Suprapubic skin (tissue), 4 donors: Measurements from ENCODE around the gene MRPL53. TPM values are rescaled to one million over a fixed set of nuclear protein-coding genes. Genes with fewer than 3 reads are reported as not detected.
"Not testable (repeated sequence)": the region's sequence is repeated elsewhere in the genome, so short reads cannot be mapped to it uniquely, and the experiment has no call there.

Experiments used
- DNase-seq, 2 donors: peaks; one replicate each; pipeline ENCODE4 v3.0.0-alpha.2; 2019; ENCODE audit warnings: low spot score in 2 of 2
- H3K27ac ChIP-seq: fragments of 200-600 bp; sonication (generic); one replicate; pipeline ENCODE4 v1.5.1; 2019
- H3K27me3 ChIP-seq: fragments of 200-600 bp; sonication (generic); one replicate; pipeline ENCODE4 v1.5.1; 2019
- H3K36me3 ChIP-seq: fragments of 200-600 bp; sonication (generic); one replicate; pipeline ENCODE4 v1.5.1; 2019
- H3K4me1 ChIP-seq: fragments of 200-600 bp; sonication (generic); one replicate; pipeline ENCODE4 v1.5.1; 2019
- H3K4me3 ChIP-seq: fragments of 200-600 bp; sonication (generic); one replicate; pipeline ENCODE4 v1.5.1; 2019; ENCODE audit warnings: mild to moderate bottlenecking
- H3K9me3 ChIP-seq: fragments of 200-600 bp; sonication (generic); one replicate; pipeline ENCODE4 v1.5.1; 2019
- CTCF ChIP-seq, 2 donors: fragments of 200-600 bp in 1 of 2; fragments of 450-650 bp in 1 of 2; sonication (generic) in 1 of 2; IDR thresholded peaks; one replicate each; pipeline ENCODE4 v1.5.1; 2016 to 2019; ENCODE audit warnings: antibody characterized with exemption in 2 of 2, mild to moderate bottlenecking in 1 of 2, moderate library complexity in 1 of 2
- EP300 ChIP-seq: sonication (generic); formaldehyde crosslinking; IDR thresholded peaks from one replicate; pipeline ENCODE4 v1.6.1; 2017; ENCODE audit warnings: antibody characterized with exemption
- POLR2A ChIP-seq, 2 donors: fragments of 450-650 bp; IDR thresholded peaks; one replicate each; pipeline ENCODE4 v1.6.1; 2017; ENCODE audit warnings: antibody characterized with exemption in 2 of 2, mild to moderate bottlenecking in 2 of 2, moderate library complexity in 2 of 2
- POLR2AphosphoS5 ChIP-seq, 3 donors: sonication (generic); formaldehyde crosslinking; IDR thresholded peaks; one replicate each; pipeline ENCODE4 v1.6.1; 2017; ENCODE audit warnings: antibody characterized with exemption in 3 of 3
- WGBS: methylation state at CpG from one replicate; pipeline ENCODE4 v1.1.5; 2018; 5-methylcytosine and 5-hydroxymethylcytosine counted together
- total RNA-seq, 4 donors: library from RNA; depleted of rRNA; stranded (reverse); fragments of >200 nt; gene quantifications; one replicate each; pipeline ENCODE4 v1.1.0, GENCODE V29; 2016

Gene MRPL53
- total RNA-seq, 4 donors from 2014 or later = 13.1 to 36.0 (median 26.7) TPM

GRCh38 chr2:74488643-74489481 lies 16.4 kb upstream of the MRPL53 start:
- Histone ChIP-seq H3K9me3 (no peaks in the 10 kb centered on the region), H3K27ac (no peak overlapping the region), H3K4me3 (no peak overlapping the region), H3K27me3 (no peaks in the 10 kb centered on the region), H3K4me1 (peaks cover 4% of the 10 kb centered on the region), H3K36me3 (peaks cover 52% of the 10 kb centered on the region)
- TF ChIP-seq POLR2A (IDR thresholded peaks at IDR 0.05) (no peak), EP300 (no peak), POLR2AphosphoS5 (IDR thresholded peaks at IDR 0.05) (no peak), CTCF (IDR thresholded peaks at IDR 0.05) (no peak)
- no peak for DNase-seq
- WGBS = 85% methylated on average over 9 of the region's 9 CpGs

DNA sequence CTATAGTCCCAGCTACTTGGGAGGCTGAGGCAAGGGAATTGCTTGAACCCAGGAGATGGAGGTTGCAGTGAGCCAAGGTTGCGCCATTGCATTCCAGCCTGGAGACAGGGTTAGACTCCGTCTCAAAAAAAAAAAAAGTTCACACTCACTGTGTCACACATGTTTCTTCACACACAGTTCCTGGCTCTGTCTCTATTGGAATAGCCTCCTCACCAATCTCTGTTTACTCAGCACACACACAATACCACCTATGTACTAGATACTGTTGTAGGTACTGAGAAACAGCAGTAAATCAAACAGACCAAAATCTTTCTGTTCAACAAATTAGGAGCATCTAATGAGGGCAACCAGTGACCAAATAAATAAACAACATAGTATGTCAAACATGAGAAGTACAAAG lies 13.7 kb upstream of the MRPL53 start:
- WGBS = 81% methylated on average over 2 of the region's 2 CpGs
- no peak overlapping the region for H3K4me3 ChIP-seq
- no peak overlapping the region for H3K27ac ChIP-seq
- peaks cover 22% of the 10 kb centered on the region for H3K4me1 ChIP-seq
- H3K27me3 ChIP-seq = no peaks in the 10 kb centered on the region
- no peaks in the 10 kb centered on the region for H3K9me3 ChIP-seq
- no peak for TF ChIP-seq CTCF (IDR thresholded peaks at IDR 0.05)
- TF ChIP-seq EP300 = no peak
- TF ChIP-seq POLR2AphosphoS5 (IDR thresholded peaks at IDR 0.05) = no peak
- no peak for TF ChIP-seq POLR2A (IDR thresholded peaks at IDR 0.05)
- peaks cover 25% of the 10 kb centered on the region for H3K36me3 ChIP-seq
- no peak for DNase-seq

GRCh38 chr2:74483675-74484164 lies 11.2 kb upstream of the MRPL53 start:
- 80% methylated on average over 19 of the region's 19 CpGs for WGBS
- Histone ChIP-seq H3K4me1 (peaks cover 31% of the 10 kb centered on the region), H3K4me3 (peak overlapping the region; percentile 79)
- H3K9me3 ChIP-seq, H3K27me3 ChIP-seq, H3K36me3 ChIP-seq, H3K27ac ChIP-seq, DNase-seq: not testable (repeated sequence)

DNA sequence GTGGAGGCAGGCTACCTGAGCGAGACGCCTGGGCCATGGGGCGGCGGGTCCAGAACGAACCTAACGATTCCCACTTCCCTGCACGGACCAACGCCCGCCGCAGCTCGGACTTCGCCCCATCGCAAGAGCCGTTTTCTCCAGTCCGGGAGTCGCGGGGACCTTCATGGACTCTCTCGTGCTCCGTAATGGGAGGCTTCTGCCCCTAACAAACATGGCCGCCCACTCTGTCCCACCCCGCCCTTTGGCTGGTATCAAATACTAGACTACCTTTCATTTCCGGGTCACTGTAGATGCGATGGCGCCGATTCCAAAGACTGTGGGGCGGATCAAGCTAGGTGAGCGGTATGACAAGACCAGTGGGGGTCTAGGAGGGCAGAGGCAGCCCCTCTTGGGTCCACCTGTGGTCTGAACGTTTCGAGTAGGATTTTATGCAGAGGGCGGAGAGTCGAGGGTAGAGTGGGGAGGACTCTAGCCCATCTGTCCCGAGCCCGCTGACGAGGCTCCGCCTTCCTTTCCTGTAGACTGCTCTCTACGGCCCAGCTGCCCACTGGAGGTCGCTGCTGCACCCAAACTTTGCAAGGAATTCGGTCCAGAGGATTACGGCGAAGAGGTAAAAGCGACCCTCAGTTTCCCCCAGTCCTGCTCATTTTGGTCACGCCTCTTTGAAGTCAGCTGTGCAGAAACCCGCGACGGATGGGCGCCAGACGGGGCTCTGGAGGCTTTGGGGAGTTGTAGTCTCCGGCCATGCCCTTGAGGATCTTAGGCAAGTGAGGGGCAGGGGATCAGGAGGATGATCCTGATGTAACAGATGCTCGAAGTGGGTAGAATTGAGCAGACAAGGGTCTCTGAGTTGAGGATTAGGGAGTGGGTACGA lies 10.6 kb upstream of the MRPL53 start, which contains the start of the genes CCDC142 and TTC31:
TSS of gene CCDC142 (minus strand) at position 198 of the 874 bp plus-strand sequence. CDS start at position 37, 161 bp downstream.
TSS of gene TTC31 (plus strand) at position 281 of the 874 bp plus-strand sequence. CDS start at position 296, 15 bp downstream.
- H3K27me3 ChIP-seq = no peaks in the 10 kb centered on the region
- peak within 1 kb of the TSS; percentile 82 for H3K27ac ChIP-seq
- peak within 1 kb of the TSS; percentile 79 for H3K4me3 ChIP-seq
- no peaks in the 10 kb centered on the region for H3K9me3 ChIP-seq
- 2% methylated on average over 28 of the region's 50 CpGs for WGBS
- H3K4me1 ChIP-seq = peaks cover 31% of the 10 kb centered on the region
- peak; percentile 98 to 99 for DNase-seq
- TF ChIP-seq EP300 (no peak), CTCF (IDR thresholded peaks at IDR 0.05) (peak; percentile 66 to 87), POLR2AphosphoS5 (IDR thresholded peaks at IDR 0.05) (peak in 2 of 3 donors; percentile 48 to 65), POLR2A (IDR thresholded peaks at IDR 0.05) (no peak)
- peaks cover 3% of the 10 kb centered on the region for H3K36me3 ChIP-seq

DNA sequence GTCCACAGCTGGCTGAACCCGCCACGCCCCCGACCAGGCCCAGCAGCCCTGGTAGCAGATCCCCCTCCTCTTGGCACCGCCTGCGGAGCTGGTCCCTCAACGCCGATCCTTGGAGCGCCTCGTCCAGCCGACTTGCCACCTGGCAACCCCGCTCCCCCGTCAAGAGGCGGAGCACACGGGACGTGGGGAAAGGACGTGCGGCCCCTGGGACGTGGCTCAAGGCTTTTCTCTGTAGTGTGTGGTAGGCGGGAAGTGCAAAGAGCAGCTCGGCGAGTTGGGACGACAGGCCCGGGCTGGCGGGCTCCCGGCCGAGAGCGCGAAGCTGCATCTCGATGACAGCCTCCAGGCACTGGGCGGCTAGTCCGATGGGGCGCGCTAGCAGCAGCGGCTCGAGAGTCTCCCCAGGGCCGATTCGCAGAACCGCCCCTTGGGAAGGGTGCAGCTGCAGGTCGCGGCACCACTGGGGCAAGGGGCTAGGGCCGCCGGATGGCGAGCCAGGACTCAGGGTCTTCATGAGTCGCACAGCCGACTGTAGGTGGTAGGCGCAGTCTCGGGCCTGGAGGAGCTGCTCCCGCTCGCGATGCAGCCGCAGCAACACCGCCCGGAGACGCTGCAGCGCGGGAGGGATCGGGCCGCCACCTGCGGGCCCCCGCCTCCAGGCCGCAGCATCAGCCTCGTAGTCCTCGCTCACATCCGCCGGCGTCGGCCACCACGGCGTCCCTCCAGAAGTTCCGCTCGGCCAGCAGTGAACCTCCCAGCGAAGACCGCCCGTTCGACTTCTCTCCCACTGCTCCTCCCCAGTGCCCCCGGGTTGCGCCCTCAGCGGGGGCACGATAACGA lies 9.7 kb upstream of the MRPL53 start:
- H3K4me1 ChIP-seq = peaks cover 31% of the 10 kb centered on the region
- DNase-seq = no peak
- peaks cover 3% of the 10 kb centered on the region for H3K36me3 ChIP-seq
- TF ChIP-seq POLR2AphosphoS5 (IDR thresholded peaks at IDR 0.05) (peak in 1 of 3 donors; percentile 23), CTCF (IDR thresholded peaks at IDR 0.05) (no peak)
- H3K27me3 ChIP-seq = no peaks in the 10 kb centered on the region
- H3K4me3 ChIP-seq = peak overlapping the region; percentile 79
- peak overlapping the region; percentile 82 for H3K27ac ChIP-seq
- no peaks in the 10 kb centered on the region for H3K9me3 ChIP-seq
- no CpG with 5 or more reads among the region's 80 CpGs for WGBS
